ENCODE data around the gene AMN.

DNA sequence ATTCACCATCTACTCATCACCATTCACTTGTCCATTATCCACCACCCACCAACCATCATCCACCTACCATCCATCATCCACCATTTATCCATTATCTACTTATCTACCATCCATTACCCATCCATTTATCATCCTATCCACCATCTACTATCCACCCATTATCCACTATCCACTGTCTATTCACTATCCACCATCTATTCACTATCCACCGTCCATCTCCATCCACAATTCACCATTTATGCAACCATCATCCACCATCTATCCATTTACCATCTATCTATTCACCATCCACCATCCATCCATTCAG is 1.5 kb upstream of the AMN start:
- TF ChIP-seq, protein P1, sequence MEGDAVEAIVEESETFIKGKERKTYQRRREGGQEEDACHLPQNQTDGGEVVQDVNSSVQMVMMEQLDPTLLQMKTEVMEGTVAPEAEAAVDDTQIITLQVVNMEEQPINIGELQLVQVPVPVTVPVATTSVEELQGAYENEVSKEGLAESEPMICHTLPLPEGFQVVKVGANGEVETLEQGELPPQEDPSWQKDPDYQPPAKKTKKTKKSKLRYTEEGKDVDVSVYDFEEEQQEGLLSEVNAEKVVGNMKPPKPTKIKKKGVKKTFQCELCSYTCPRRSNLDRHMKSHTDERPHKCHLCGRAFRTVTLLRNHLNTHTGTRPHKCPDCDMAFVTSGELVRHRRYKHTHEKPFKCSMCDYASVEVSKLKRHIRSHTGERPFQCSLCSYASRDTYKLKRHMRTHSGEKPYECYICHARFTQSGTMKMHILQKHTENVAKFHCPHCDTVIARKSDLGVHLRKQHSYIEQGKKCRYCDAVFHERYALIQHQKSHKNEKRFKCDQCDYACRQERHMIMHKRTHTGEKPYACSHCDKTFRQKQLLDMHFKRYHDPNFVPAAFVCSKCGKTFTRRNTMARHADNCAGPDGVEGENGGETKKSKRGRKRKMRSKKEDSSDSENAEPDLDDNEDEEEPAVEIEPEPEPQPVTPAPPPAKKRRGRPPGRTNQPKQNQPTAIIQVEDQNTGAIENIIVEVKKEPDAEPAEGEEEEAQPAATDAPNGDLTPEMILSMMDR (conservative IDR thresholded peaks at IDR 0.05; ENCODE audit: low read depth, low read length): no peak
- no peak for TF ChIP-seq EZH2 (IDR thresholded peaks at IDR 0.05; ENCODE audit: borderline replicate concordance, low read depth, low read length, poor library complexity, severe bottlenecking)

Measured in A673 (cell line).